ENCODE results near the gene LRP5.

Gene LRP5

DNA sequence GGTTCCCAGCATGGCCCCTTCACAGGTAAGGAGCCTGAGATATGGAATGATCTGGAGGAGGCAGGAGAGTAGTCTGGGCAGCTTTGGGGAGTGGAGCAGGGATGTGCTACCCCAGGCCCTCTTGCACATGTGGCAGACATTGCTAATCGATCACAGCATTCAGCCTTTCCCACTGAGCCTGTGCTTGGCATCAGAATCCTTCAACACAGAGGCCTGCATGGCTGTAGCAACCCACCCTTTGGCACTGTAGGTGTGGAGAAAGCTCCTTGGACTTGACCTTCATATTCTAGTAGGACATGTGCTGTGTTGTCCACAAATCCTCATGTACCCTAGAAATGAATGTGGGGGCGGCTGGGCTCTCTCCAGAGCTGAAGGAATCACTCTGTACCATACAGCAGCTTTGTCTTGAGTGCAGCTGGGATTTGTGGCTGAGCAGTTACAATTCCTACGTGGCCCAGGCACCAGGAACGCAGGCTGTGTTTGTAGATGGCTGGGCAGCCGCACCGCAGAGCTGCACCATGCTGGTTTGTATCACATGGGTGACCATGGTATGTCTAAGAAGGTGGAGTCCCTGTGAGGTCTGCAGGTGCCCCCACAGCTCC lies 126.4 kb downstream of the LRP5 start:
- no peak for DNase-seq (ENCODE audit: low read depth)
- TF ChIP-seq CTCF (conservative IDR thresholded peaks at IDR 0.05; ENCODE audit: low read depth, low read length): no peak
- no peak overlapping the region for H3K4me3 ChIP-seq (ENCODE audit: low read depth, low read length)

GRCh38 chr11:68439355-68440065 lies 127.1 kb downstream of the LRP5 start:
- TF ChIP-seq CTCF (conservative IDR thresholded peaks at IDR 0.05; ENCODE audit: low read depth, low read length): no peak
- H3K4me3 ChIP-seq (ENCODE audit: low read depth, low read length): no peak overlapping the region
- peak; percentile 37 for DNase-seq (ENCODE audit: low read depth)

DNA sequence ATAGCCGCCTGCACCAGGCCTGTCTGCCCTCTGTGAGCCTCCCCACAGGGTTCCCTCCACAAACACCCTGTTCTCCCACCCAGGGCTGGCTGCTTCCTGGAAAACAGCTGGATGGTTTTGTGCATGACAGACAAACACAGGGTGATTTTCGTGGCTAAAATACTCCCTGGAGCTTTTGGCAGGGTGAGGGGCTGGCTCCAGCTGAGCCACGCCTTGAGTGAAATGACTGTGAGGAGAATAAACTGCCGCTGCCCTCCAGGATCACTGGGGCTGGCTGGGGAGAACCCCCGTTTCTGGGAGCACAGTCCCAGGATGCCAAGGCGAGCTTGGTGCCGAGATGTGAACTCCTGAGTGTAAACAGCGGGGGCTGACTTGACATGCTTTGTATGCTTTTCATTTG lies 127.8 kb downstream of the LRP5 start:
- no peak overlapping the region for H3K4me3 ChIP-seq (ENCODE audit: low read depth, low read length)
- DNase-seq (ENCODE audit: low read depth): peak; percentile 81
- TF ChIP-seq CTCF (conservative IDR thresholded peaks at IDR 0.05; ENCODE audit: low read depth, low read length): no peak

- no peak overlapping the region for H3K4me3 ChIP-seq (ENCODE audit: low read depth, low read length)
- peak; percentile 94 for DNase-seq (ENCODE audit: low read depth)
- no peak for TF ChIP-seq CTCF (conservative IDR thresholded peaks at IDR 0.05; ENCODE audit: low read depth, low read length)
Observed at GRCh38 chr11:68441466-68442230, 129.3 kb downstream of the LRP5 start.

DNA sequence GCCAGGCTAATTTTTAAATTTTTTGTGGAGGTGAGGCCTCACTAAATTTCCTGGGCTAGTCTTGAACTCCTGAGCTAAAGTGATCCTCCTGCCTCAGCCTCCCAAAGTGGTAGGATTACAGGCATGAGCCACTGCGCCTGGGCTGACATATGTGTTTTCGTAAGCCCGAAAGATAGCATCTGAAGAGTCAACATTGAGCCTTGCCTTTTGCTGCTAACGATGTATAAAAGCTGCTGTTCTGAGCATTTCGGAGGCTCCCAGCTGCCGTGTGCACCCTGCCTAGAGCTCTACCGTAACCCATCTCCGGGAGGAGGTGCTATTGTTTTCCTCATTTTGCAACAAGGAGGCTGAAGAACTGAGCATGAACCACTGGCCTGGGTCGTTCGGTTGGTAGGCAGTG lies 130.0 kb downstream of the LRP5 start:
- DNase-seq (ENCODE audit: low read depth): no peak
- no peak overlapping the region for H3K4me3 ChIP-seq (ENCODE audit: low read depth, low read length)
- TF ChIP-seq CTCF (conservative IDR thresholded peaks at IDR 0.05; ENCODE audit: low read depth, low read length): no peak

- no peak overlapping the region for H3K4me3 ChIP-seq (ENCODE audit: low read depth, low read length)
- no peak for TF ChIP-seq CTCF (conservative IDR thresholded peaks at IDR 0.05; ENCODE audit: low read depth, low read length)
- DNase-seq (ENCODE audit: low read depth): no peak
Observed at GRCh38 chr11:68444566-68444965, 132.2 kb downstream of the LRP5 start.

All from choroid plexus epithelial cell (primary cell).